Prostate gland (tissue), 2 donors: ENCODE data around the gene RET. TPM values are rescaled to one million over a fixed set of nuclear protein-coding genes. Genes with fewer than 3 reads are reported as not detected.

Experiments
- DNase-seq: peaks from one replicate; pipeline ENCODE4 v3.0.0-alpha.2; 2019; ENCODE audit warnings: low spot score
- H3K27ac ChIP-seq, 2 donors: fragments of 200-600 bp; sonication (generic); 2 replicates each; pipeline ENCODE4 v1.5.1; 2017 to 2019
- H3K27me3 ChIP-seq: fragments of 200-600 bp; sonication (generic); replicated peaks from 2 replicates; pipeline ENCODE4 v1.5.1; 2019; ENCODE audit not compliant: insufficient read depth
- H3K36me3 ChIP-seq, 2 donors: fragments of 200-600 bp; sonication (generic); 1 replicate in 1 of 2; 2 replicates in 1 of 2; pipeline versions ENCODE4 v1.5.1 to v1.8.1; 2017 to 2019
- H3K4me1 ChIP-seq: fragments of 200-600 bp; sonication (generic); replicated peaks from 2 replicates; pipeline ENCODE4 v1.5.1; 2019
- H3K4me3 ChIP-seq, 2 donors: fragments of 200-600 bp; sonication (generic); 2 replicates each; pipeline ENCODE4 v1.5.1; 2017 to 2019
- H3K9me3 ChIP-seq: fragments of 200-600 bp; sonication (generic); 2 replicates; pipeline ENCODE4 v1.5.1; 2017
- POLR2A ChIP-seq: fragments of 450-650 bp; IDR thresholded peaks from one replicate; pipeline ENCODE4 v1.6.1; 2016; ENCODE audit warnings: antibody characterized with exemption, mild to moderate bottlenecking
- POLR2AphosphoS5 ChIP-seq: sonication (generic); formaldehyde crosslinking; IDR thresholded peaks from one replicate; pipeline ENCODE4 v1.6.1; 2017; ENCODE audit warnings: antibody characterized with exemption
- WGBS: methylation state at CpG from one replicate; pipeline ENCODE4 v1.1.5; 2018; 5-methylcytosine and 5-hydroxymethylcytosine counted together
- intact Hi-C: fragments of 100-400 bp; cut with DNase I; formaldehyde crosslinking; loops from one replicate; pipeline ENCODE4 v1.14.2; 2022
- total RNA-seq, 2 donors: library from RNA; depleted of rRNA; stranded (reverse); fragments of >200 nt; gene quantifications; one replicate each; pipeline ENCODE4 v1.1.0, GENCODE V29; 2016
- TF ChIP-seq, protein P1 (sequence below), 4 experiments: fragments of 200-600 bp in 2 of 4; fragments of 450-650 bp in 2 of 4; sonication (generic) in 2 of 4; IDR thresholded peaks; 1 replicate in 3 of 4; 2 replicates in 1 of 4; pipeline ENCODE4 v1.5.1; 2016 to 2019; ENCODE audit warnings: antibody characterized with exemption in 4 of 4, mild to moderate bottlenecking in 2 of 4, moderate library complexity in 2 of 4

Gene RET
- total RNA-seq, 2 donors from 2014 or later: 3.6 to 8.7 TPM

DNA sequence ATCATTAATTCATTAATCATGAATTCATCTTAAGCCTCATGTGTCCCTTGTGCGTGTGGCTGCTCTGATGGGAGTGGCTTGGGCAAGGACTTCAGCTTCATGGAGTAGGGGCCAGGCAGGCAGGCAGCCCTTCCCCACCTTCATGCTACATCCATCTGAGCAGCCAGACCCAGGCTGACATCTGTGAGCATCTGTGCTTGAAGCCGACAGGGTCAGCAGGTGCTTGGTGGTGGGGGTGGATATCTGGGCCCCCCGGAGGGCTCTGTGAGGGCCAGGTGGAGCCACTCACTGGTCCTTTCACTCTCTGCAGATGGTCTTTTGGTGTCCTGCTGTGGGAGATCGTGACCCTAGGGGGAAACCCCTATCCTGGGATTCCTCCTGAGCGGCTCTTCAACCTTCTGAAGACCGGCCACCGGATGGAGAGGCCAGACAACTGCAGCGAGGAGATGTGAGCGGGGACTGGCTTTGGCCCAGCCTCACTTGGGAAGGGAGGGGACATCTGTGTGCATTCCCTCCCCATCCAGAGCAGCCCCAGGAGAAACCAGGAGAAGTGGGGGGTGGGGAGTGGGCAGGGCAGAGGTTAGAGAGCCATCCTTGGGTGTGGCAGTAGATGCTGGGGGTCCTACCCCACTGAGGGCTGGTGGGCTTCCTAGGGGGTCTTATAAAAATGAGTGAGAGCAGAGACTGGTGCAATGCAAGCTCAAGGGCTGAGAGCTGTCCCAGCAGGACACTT lies 46.7 kb downstream of the RET start:
- Histone ChIP-seq H3K4me3 (no peak overlapping the region), H3K9me3 (no peaks in the 10 kb centered on the region), H3K4me1 (no peaks in the 10 kb centered on the region), H3K27ac (no peak overlapping the region), H3K27me3 (no peaks in the 10 kb centered on the region), H3K36me3 (no peaks in the 10 kb centered on the region)
- no peak for DNase-seq
- 91% methylated on average over 9 of the region's 9 CpGs for WGBS
- intact Hi-C loops: no loop called here
- TF ChIP-seq POLR2AphosphoS5: no peak
- TF ChIP-seq POLR2A: no peak
- TF ChIP-seq, protein P1, sequence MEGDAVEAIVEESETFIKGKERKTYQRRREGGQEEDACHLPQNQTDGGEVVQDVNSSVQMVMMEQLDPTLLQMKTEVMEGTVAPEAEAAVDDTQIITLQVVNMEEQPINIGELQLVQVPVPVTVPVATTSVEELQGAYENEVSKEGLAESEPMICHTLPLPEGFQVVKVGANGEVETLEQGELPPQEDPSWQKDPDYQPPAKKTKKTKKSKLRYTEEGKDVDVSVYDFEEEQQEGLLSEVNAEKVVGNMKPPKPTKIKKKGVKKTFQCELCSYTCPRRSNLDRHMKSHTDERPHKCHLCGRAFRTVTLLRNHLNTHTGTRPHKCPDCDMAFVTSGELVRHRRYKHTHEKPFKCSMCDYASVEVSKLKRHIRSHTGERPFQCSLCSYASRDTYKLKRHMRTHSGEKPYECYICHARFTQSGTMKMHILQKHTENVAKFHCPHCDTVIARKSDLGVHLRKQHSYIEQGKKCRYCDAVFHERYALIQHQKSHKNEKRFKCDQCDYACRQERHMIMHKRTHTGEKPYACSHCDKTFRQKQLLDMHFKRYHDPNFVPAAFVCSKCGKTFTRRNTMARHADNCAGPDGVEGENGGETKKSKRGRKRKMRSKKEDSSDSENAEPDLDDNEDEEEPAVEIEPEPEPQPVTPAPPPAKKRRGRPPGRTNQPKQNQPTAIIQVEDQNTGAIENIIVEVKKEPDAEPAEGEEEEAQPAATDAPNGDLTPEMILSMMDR (IDR thresholded peaks at IDR 0.05): no peak

DNA sequence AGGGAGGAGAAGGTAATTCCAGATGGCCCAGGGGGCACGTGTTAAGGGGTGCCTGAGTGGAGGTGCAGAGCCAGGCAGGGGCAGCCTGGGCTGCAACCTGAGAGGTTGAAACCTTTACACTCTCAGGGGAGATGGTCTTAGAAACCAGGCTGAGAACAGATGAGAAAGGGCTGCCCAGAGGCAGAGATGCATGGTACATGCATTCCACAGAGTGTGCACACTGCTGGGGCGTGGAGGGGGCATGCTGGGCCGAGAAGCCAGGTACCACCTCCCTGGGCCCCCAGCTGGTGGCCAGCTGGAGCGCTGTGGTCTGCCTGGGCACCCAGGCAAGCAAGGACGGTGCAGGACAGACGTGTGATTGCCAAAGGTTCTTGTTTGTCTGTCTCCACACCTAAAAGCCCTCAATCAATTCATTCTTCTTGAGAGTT lies 47.2 kb downstream of the RET start:
- intact Hi-C loops: no loop called here
- no peak for DNase-seq
- no peaks in the 10 kb centered on the region for H3K36me3 ChIP-seq
- H3K9me3 ChIP-seq: no peaks in the 10 kb centered on the region
- H3K27ac ChIP-seq: no peak overlapping the region
- 68% methylated on average over 6 of the region's 6 CpGs for WGBS
- TF ChIP-seq, protein P1 (IDR thresholded peaks at IDR 0.05): no peak
- TF ChIP-seq POLR2A: no peak
- no peak for TF ChIP-seq POLR2AphosphoS5
- no peaks in the 10 kb centered on the region for H3K27me3 ChIP-seq
- no peaks in the 10 kb centered on the region for H3K4me1 ChIP-seq
- no peak overlapping the region for H3K4me3 ChIP-seq

DNA sequence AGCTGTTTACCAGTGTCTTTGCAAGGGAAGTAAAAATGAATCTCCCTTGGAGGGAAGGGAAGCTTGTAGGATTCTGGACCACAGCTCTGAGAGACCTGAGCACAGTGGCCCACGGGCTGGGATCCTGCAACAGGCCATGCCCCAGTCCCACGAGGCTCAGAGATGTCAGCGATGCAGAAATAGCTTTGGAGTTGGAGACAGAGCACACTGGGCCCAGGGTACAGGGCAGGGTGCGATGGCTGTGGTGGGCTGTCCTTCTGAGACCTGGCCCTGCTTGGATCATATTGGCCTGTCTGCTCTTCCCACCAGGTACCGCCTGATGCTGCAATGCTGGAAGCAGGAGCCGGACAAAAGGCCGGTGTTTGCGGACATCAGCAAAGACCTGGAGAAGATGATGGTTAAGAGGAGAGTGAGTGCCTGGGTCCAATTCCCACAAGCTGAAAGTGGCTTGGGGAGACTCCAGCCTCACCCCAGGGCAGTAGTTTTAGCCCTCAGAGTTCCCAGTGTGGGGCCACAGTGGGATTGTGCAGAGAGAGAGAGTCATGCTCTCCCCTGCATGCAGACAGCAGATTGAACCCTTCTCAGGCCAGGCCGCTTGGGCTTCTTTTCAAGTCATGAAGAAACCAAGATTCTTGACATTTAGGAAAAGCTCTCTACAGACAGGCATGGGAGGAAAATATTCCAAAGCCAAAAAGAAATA lies 47.9 kb downstream of the RET start:
- H3K27ac ChIP-seq: no peak overlapping the region
- intact Hi-C loops: no loop called here

DNA sequence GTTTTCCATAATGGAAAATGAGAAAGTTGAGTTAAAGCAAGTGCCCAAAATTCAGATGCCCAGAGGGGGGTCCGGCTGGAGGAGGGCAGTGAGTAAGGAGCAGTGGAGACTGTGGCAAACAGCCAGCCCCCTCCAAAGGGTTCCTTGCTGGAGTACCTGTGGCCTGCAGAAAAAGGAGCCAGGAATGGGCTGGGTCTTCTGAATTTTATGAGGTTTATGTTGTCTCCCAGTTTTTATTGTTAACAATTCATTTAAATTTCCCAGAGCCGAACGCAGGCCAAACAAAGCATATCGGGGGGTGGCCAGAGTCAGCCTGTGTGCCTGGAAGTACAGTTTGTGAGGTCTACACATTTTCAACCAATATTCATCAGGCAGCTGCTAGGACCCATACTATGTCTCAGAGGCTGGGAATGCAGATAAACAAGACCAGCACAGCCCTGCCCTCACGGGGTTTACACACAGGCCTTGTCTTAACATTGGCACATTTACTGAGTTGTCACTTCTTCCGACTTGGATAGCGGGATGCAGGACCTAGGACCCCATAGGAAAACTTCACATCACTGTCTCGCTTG lies 48.5 kb downstream of the RET start:
- Histone ChIP-seq H3K27me3 (no peaks in the 10 kb centered on the region), H3K9me3 (no peaks in the 10 kb centered on the region), H3K27ac (no peak overlapping the region), H3K4me3 (no peak overlapping the region), H3K36me3 (no peaks in the 10 kb centered on the region), H3K4me1 (no peaks in the 10 kb centered on the region)
- TF ChIP-seq POLR2AphosphoS5 (no peak), POLR2A (no peak)
- TF ChIP-seq, protein P1 (IDR thresholded peaks at IDR 0.05): no peak
- 67% methylated on average over 8 of the region's 8 CpGs for WGBS
- DNase-seq: no peak
- intact Hi-C loops: no loop called here

More for the DNA sequence above, 47.9 kb downstream of the RET start:
- H3K4me3 ChIP-seq: no peak overlapping the region
- no peak for DNase-seq
- no peak for TF ChIP-seq POLR2A
- TF ChIP-seq POLR2AphosphoS5: no peak
- TF ChIP-seq, protein P1 (IDR thresholded peaks at IDR 0.05): no peak
- no peaks in the 10 kb centered on the region for H3K27me3 ChIP-seq
- WGBS: 93% methylated on average over 9 of the region's 9 CpGs
- no peaks in the 10 kb centered on the region for H3K9me3 ChIP-seq
- no peaks in the 10 kb centered on the region for H3K36me3 ChIP-seq
- no peaks in the 10 kb centered on the region for H3K4me1 ChIP-seq
